ENCODE results near the gene AK9.

Gene AK9

DNA sequence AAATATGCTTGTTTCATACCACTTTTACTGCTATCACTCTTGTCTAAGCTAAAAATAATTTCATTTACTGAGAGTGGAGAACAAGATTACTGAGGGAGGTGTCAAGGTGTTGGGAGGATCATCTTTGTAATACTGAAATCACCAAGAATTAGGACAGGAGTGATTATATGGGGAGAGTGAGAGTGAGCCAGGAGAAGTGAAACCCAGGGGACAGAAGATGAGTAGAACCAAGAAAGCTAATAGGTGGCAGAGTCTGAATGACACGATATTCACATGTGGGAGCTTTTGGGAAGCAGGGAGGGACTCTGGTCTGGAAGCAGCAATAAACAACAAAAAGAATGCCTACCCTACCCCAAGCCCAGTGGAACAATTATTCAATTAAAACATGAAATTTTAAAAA lies 58.6 kb downstream of the AK9 start:
- H2AK5ac ChIP-seq (ENCODE audit: low read length) = no peak overlapping the region
- DNase-seq = no peak
- H2BK15ac ChIP-seq (replicated peaks; ENCODE audit: low read depth) = no peak overlapping the region
- H4K5ac ChIP-seq (ENCODE audit: low read length) = no peak overlapping the region
- no peak overlapping the region for H3K9ac ChIP-seq (ENCODE audit: low read length)
- no peaks in the 10 kb centered on the region for H3K79me2 ChIP-seq (ENCODE audit: control insufficient read depth, insufficient read depth, low read length)
- H2BK120ac ChIP-seq (ENCODE audit: low read depth, low read length) = no peak overlapping the region
- no peak overlapping the region for H3K27ac ChIP-seq (ENCODE audit: low read depth, low read length)
- no peak overlapping the region for H3K4ac ChIP-seq (ENCODE audit: low read depth, low read length)
- no peaks in the 10 kb centered on the region for H3K4me1 ChIP-seq (ENCODE audit: control insufficient read depth, low read depth, low read length)
- H3K23ac ChIP-seq (ENCODE audit: low read length) = no peak overlapping the region
- no peak overlapping the region for H3K56ac ChIP-seq (ENCODE audit: low read length)
- no peaks in the 10 kb centered on the region for H3K27me3 ChIP-seq (ENCODE audit: insufficient read depth, low read length, poor library complexity)
- no peak overlapping the region for H4K8ac ChIP-seq (ENCODE audit: low read depth, low read length)
- no CpG with 5 or more reads among the region's 1 CpG for WGBS (ENCODE audit: extremely low coverage, insufficient coverage, low lambda C conversion rate)
- H3K4me2 ChIP-seq (ENCODE audit: low read length) = no peak overlapping the region
- no peak overlapping the region for H3K4me3 ChIP-seq (ENCODE audit: low read length)
- no peaks in the 10 kb centered on the region for H3K79me1 ChIP-seq (ENCODE audit: low read length)
- no peak overlapping the region for H2BK5ac ChIP-seq (ENCODE audit: low read length)
- no peak overlapping the region for H3K18ac ChIP-seq (ENCODE audit: low read length)
- H3K36me3 ChIP-seq (ENCODE audit: control insufficient read depth, insufficient read depth, low read length) = no peaks in the 10 kb centered on the region

DNA sequence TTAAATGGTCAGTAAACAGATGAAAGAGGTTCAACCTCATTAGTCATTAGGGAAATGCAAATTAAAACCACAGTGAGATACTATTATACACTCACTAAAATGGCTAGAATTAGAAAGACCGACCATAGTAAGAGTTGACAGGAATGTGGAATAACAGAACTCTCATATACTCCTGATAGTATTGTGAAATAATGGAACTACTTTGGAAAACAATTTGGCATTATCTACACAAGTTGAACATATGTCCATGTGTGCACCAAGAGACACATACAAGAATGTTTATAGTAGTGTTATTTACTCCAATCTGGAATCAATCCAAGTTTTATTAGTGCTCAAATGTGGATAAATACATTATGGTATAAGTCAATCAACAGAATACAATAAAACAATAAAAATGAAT lies 59.6 kb downstream of the AK9 start:
- H3K4me2 ChIP-seq (ENCODE audit: low read length) = no peak overlapping the region
- H4K5ac ChIP-seq (ENCODE audit: low read length) = no peak overlapping the region
- H2BK120ac ChIP-seq (ENCODE audit: low read depth, low read length) = no peak overlapping the region
- no peaks in the 10 kb centered on the region for H3K27me3 ChIP-seq (ENCODE audit: insufficient read depth, low read length, poor library complexity)
- no peak overlapping the region for H3K4me3 ChIP-seq (ENCODE audit: low read length)
- no CpG with 5 or more reads among the region's 1 CpG for WGBS (ENCODE audit: extremely low coverage, insufficient coverage, low lambda C conversion rate)
- no peak overlapping the region for H3K4ac ChIP-seq (ENCODE audit: low read depth, low read length)
- H2AK5ac ChIP-seq (ENCODE audit: low read length) = no peak overlapping the region
- no peak for DNase-seq
- H3K27ac ChIP-seq (ENCODE audit: low read depth, low read length) = no peak overlapping the region
- no peak overlapping the region for H3K18ac ChIP-seq (ENCODE audit: low read length)
- H2BK5ac ChIP-seq (ENCODE audit: low read length) = no peak overlapping the region
- H3K4me1 ChIP-seq (ENCODE audit: control insufficient read depth, low read depth, low read length) = no peaks in the 10 kb centered on the region
- H3K56ac ChIP-seq (ENCODE audit: low read length) = no peak overlapping the region
- H2BK15ac ChIP-seq (replicated peaks; ENCODE audit: low read depth) = no peak overlapping the region
- H3K9ac ChIP-seq (ENCODE audit: low read length) = no peak overlapping the region
- no peak overlapping the region for H3K23ac ChIP-seq (ENCODE audit: low read length)
- H3K79me2 ChIP-seq (ENCODE audit: control insufficient read depth, insufficient read depth, low read length) = no peaks in the 10 kb centered on the region
- H3K79me1 ChIP-seq (ENCODE audit: low read length) = no peaks in the 10 kb centered on the region
- H4K8ac ChIP-seq (ENCODE audit: low read depth, low read length) = no peak overlapping the region
- H3K36me3 ChIP-seq (ENCODE audit: control insufficient read depth, insufficient read depth, low read length) = no peaks in the 10 kb centered on the region

DNA sequence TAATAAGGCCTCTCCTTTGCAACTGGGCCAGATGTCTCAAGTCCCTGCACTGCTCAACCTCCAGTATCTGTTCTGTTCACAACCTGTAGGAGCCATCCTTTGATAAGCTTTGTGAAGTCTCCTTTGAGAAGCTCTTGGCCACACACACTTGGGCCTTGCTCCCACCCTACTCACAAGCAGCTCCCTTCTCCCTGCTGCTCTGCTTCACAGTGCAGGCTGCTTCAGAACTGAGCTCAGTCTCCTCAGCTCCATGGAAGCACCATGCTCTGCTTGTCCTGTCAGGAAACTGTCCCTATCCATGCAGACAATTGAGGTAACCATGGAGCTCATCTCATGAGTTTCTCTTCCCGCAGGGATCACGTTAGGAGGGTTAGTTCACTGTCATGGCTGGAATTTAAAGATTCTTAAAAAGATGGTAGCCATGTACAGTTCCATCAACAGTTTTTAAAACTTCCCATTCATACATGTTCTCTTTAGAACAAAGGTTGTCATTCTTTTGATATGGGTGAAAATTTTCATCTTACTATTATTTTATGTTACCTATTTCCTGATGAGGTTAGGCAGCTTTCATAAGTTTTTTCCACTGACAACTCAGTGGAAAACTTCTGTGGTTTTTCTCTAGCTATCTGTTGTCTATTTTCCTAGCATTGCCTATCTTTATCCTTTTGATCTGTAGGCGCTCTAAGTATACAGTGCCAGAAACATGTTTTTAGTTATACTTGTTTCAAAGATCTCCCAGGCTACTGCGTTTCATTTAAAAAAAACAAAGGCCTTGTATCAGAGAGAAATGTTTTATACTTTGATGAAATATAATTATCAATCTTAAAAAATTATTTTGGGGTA lies 62.6 kb downstream of the AK9 start:
- Histone ChIP-seq H3K23ac (ENCODE audit: low read length) (no peak overlapping the region), H3K4ac (ENCODE audit: low read depth, low read length) (no peak overlapping the region), H3K4me3 (ENCODE audit: low read length) (no peak overlapping the region), H2BK15ac (replicated peaks; ENCODE audit: low read depth) (no peak overlapping the region), H3K36me3 (ENCODE audit: control insufficient read depth, insufficient read depth, low read length) (no peaks in the 10 kb centered on the region), H2BK120ac (ENCODE audit: low read depth, low read length) (no peak overlapping the region), H3K56ac (ENCODE audit: low read length) (no peak overlapping the region), H3K18ac (ENCODE audit: low read length) (no peak overlapping the region), H3K4me1 (ENCODE audit: control insufficient read depth, low read depth, low read length) (no peaks in the 10 kb centered on the region), H3K9ac (ENCODE audit: low read length) (no peak overlapping the region), H3K4me2 (ENCODE audit: low read length) (no peak overlapping the region), H3K27ac (ENCODE audit: low read depth, low read length) (no peak overlapping the region), H4K5ac (ENCODE audit: low read length) (no peak overlapping the region), H3K79me1 (ENCODE audit: low read length) (no peaks in the 10 kb centered on the region), H4K8ac (ENCODE audit: low read depth, low read length) (no peak overlapping the region), H2BK5ac (ENCODE audit: low read length) (no peak overlapping the region), H3K27me3 (ENCODE audit: insufficient read depth, low read length, poor library complexity) (no peaks in the 10 kb centered on the region), H2AK5ac (ENCODE audit: low read length) (no peak overlapping the region), H3K79me2 (ENCODE audit: control insufficient read depth, insufficient read depth, low read length) (no peaks in the 10 kb centered on the region)
- no CpG with 5 or more reads among the region's 4 CpGs for WGBS (ENCODE audit: extremely low coverage, insufficient coverage, low lambda C conversion rate)
- no peak for DNase-seq

DNA sequence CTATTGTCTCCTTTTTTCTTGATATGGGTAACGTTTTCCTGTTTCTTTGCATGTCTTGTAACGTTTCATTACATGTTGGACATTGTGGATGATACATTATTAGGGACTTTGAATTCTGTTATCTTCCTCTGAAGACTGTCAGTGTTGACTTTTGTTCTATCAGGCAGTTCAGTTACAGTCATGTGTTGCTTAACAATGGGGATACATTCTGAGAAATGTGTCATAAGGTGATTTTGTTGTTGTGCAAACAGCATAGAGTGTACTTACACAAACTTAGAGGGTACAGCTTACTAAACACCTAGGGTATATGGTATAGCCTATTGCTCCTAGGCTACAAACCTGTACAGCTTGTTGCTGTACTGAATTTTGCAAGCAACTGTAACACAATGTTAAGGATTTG lies 64.7 kb downstream of the AK9 start:
- no CpG with 5 or more reads among the region's 2 CpGs for WGBS (ENCODE audit: extremely low coverage, insufficient coverage, low lambda C conversion rate)
- DNase-seq = no peak

DNA sequence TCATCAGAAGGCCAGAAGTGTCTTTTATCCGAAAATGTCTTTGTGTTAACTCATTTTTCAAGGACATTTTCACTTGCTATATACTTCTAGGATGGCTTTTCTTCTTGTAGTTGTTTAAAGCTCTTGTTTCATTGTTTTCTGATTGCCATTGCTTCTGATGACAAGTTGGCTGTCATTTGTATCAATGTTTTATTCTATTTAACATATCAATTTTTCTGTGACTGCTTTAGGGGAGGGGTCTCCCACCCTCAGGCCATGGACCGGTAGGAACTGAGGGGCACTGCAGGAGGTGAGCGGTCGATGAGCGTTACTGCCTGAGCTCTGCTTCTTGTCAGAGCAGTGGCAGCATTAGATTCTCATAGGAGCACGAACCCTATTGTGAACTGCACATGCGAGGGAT lies 65.8 kb downstream of the AK9 start:
- Histone ChIP-seq H3K9ac (ENCODE audit: low read length) (no peak overlapping the region), H4K8ac (ENCODE audit: low read depth, low read length) (no peak overlapping the region), H3K4me2 (ENCODE audit: low read length) (no peak overlapping the region), H3K36me3 (ENCODE audit: control insufficient read depth, insufficient read depth, low read length) (no peaks in the 10 kb centered on the region), H3K18ac (ENCODE audit: low read length) (no peak overlapping the region), H2AK5ac (ENCODE audit: low read length) (no peak overlapping the region), H2BK15ac (replicated peaks; ENCODE audit: low read depth) (no peak overlapping the region), H3K27ac (ENCODE audit: low read depth, low read length) (no peak overlapping the region), H2BK120ac (ENCODE audit: low read depth, low read length) (no peak overlapping the region), H3K4ac (ENCODE audit: low read depth, low read length) (no peak overlapping the region), H3K4me3 (ENCODE audit: low read length) (no peak overlapping the region), H3K56ac (ENCODE audit: low read length) (no peak overlapping the region), H3K79me2 (ENCODE audit: control insufficient read depth, insufficient read depth, low read length) (no peaks in the 10 kb centered on the region), H2BK5ac (ENCODE audit: low read length) (no peak overlapping the region), H3K79me1 (ENCODE audit: low read length) (no peaks in the 10 kb centered on the region), H3K4me1 (ENCODE audit: control insufficient read depth, low read depth, low read length) (no peaks in the 10 kb centered on the region), H3K23ac (ENCODE audit: low read length) (no peak overlapping the region), H4K5ac (ENCODE audit: low read length) (no peak overlapping the region), H3K27me3 (ENCODE audit: insufficient read depth, low read length, poor library complexity) (no peaks in the 10 kb centered on the region)
- DNase-seq = no peak
- WGBS (ENCODE audit: extremely low coverage, insufficient coverage, low lambda C conversion rate) = no CpG with 5 or more reads among the region's 7 CpGs

More for the DNA sequence above, 64.7 kb downstream of the AK9 start:
- Histone ChIP-seq H3K27ac (ENCODE audit: low read depth, low read length) (no peak overlapping the region), H3K4me2 (ENCODE audit: low read length) (no peak overlapping the region), H4K5ac (ENCODE audit: low read length) (no peak overlapping the region), H3K4ac (ENCODE audit: low read depth, low read length) (no peak overlapping the region), H4K8ac (ENCODE audit: low read depth, low read length) (no peak overlapping the region), H3K79me1 (ENCODE audit: low read length) (no peaks in the 10 kb centered on the region), H3K18ac (ENCODE audit: low read length) (no peak overlapping the region), H3K9ac (ENCODE audit: low read length) (no peak overlapping the region), H3K27me3 (ENCODE audit: insufficient read depth, low read length, poor library complexity) (no peaks in the 10 kb centered on the region), H3K4me1 (ENCODE audit: control insufficient read depth, low read depth, low read length) (no peaks in the 10 kb centered on the region), H2BK15ac (replicated peaks; ENCODE audit: low read depth) (no peak overlapping the region), H2BK5ac (ENCODE audit: low read length) (no peak overlapping the region), H3K23ac (ENCODE audit: low read length) (no peak overlapping the region), H3K4me3 (ENCODE audit: low read length) (no peak overlapping the region), H2AK5ac (ENCODE audit: low read length) (no peak overlapping the region), H2BK120ac (ENCODE audit: low read depth, low read length) (no peak overlapping the region), H3K56ac (ENCODE audit: low read length) (no peak overlapping the region), H3K79me2 (ENCODE audit: control insufficient read depth, insufficient read depth, low read length) (no peaks in the 10 kb centered on the region), H3K36me3 (ENCODE audit: control insufficient read depth, insufficient read depth, low read length) (no peaks in the 10 kb centered on the region)

DNA sequence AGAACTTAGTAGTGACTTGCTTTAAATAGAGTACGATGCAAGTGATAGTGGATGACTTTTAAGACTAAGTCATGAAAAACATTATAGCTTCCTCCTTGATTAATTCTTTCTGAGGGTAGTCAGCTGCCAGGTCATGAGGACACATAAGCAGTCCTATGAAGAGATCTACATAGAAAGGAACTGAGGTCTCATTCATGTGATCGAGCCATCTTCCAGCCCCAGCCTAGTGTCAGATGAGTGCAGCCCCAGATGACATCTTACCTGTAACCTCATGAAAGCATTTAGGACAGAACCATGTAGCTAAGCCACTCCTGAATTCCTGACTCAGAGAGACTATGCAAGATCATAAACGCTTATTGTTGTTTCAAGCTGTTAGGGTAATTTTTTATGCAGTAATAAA lies 67.7 kb downstream of the AK9 start:
- H2BK120ac ChIP-seq (ENCODE audit: low read depth, low read length) = no peak overlapping the region
- no peak overlapping the region for H3K23ac ChIP-seq (ENCODE audit: low read length)
- H2BK5ac ChIP-seq (ENCODE audit: low read length) = no peak overlapping the region
- H3K4ac ChIP-seq (ENCODE audit: low read depth, low read length) = no peak overlapping the region
- no peaks in the 10 kb centered on the region for H3K79me1 ChIP-seq (ENCODE audit: low read length)
- DNase-seq = no peak
- no peak overlapping the region for H3K4me2 ChIP-seq (ENCODE audit: low read length)
- WGBS (ENCODE audit: extremely low coverage, insufficient coverage, low lambda C conversion rate) = no CpG with 5 or more reads among the region's 3 CpGs
- H3K18ac ChIP-seq (ENCODE audit: low read length) = no peak overlapping the region
- H3K9ac ChIP-seq (ENCODE audit: low read length) = no peak overlapping the region
- H3K4me3 ChIP-seq (ENCODE audit: low read length) = no peak overlapping the region
- H3K36me3 ChIP-seq (ENCODE audit: control insufficient read depth, insufficient read depth, low read length) = no peaks in the 10 kb centered on the region
- no peaks in the 10 kb centered on the region for H3K79me2 ChIP-seq (ENCODE audit: control insufficient read depth, insufficient read depth, low read length)
- no peak overlapping the region for H3K56ac ChIP-seq (ENCODE audit: low read length)
- H4K5ac ChIP-seq (ENCODE audit: low read length) = no peak overlapping the region
- no peaks in the 10 kb centered on the region for H3K27me3 ChIP-seq (ENCODE audit: insufficient read depth, low read length, poor library complexity)
- no peak overlapping the region for H3K27ac ChIP-seq (ENCODE audit: low read depth, low read length)
- no peak overlapping the region for H4K8ac ChIP-seq (ENCODE audit: low read depth, low read length)
- no peak overlapping the region for H2BK15ac ChIP-seq (replicated peaks; ENCODE audit: low read depth)
- no peak overlapping the region for H2AK5ac ChIP-seq (ENCODE audit: low read length)
- H3K4me1 ChIP-seq (ENCODE audit: control insufficient read depth, low read depth, low read length) = no peaks in the 10 kb centered on the region

Data from mesendoderm (in vitro differentiated cells).